NCI-H526 treated with DMSO at 0.1 percent for 48 hours (cell line): ENCODE data around the gene UNC5B.
A peak's percentile ranks its signal among the peaks of the same experiment; 100 is the strongest.

ENCODE experiments used
- DNase-seq: peaks from one replicate; lab custom pipeline; 2025; lab: John Stamatoyannopoulos, UW

Gene UNC5B

DNA sequence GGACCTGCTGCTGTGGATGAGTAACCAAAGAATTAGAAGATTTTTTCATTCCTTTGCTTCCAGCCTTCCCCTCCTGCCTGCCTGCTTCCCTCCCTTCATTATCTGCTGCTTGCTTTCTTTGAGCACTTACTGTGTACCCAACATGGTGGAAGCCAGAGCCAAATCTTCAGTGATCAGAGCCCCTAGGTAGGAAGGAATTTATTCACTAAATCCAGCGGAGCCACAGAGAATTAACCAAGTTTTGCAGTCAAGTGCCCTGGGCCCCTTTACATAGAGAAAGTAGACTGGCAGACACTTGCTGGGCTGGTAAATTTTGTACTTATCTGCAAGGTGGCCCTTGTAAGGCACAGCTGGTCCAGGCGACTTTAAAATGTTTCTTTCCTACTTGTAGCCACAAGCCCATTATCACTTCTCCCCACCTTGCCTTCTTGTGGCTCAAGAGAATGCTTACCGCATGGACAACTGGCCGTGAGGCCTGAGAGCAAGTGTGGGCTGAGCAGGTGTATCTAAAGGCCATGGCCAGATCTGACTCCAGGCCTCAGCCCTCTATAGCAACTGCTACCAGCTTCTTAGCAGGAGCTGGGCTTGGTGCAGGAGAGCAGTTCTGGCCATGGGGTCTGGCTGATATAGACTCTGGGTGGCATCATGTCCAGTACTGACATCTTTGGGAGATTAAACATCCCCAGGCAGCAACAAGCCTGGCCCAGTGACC is 11.1 kb downstream of the UNC5B start:
- no peak for DNase-seq

DNA sequence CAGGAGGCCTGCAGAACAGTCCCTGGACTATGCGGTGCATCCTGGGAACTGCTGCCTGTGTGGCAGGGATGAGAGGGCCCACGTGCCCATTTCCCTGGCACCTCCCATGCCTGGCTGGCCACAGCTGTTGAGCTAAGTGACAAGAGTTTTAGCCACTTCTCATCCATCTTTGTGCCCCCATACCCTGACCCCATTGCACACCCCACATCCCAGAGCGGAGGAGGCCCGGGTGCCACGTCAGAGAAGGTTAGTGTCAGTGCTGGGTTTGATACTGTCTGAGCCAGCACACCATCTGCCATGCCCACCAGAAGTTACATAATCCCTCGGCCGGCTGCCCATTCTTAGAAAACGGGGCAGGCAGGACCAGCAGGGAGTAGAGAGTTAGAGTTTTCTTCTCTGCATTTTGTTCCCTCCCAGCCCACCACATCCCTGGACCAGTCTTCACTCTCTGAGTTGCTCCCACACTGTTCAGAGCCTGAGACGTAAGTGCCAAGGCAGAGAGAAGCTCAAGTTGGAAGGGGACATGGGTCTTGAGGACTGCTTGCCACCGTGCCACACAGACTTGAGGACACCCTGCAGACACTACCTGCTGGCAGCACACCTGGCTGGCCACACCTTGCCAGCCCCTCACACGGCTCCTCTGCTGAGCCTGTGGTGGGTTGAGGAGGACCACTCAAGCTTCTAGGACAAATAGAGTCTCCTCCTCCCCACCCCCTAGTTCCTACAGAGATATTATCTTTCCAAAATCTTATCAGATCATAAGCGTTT is 13.1 kb downstream of the UNC5B start:
- no peak for DNase-seq

DNA sequence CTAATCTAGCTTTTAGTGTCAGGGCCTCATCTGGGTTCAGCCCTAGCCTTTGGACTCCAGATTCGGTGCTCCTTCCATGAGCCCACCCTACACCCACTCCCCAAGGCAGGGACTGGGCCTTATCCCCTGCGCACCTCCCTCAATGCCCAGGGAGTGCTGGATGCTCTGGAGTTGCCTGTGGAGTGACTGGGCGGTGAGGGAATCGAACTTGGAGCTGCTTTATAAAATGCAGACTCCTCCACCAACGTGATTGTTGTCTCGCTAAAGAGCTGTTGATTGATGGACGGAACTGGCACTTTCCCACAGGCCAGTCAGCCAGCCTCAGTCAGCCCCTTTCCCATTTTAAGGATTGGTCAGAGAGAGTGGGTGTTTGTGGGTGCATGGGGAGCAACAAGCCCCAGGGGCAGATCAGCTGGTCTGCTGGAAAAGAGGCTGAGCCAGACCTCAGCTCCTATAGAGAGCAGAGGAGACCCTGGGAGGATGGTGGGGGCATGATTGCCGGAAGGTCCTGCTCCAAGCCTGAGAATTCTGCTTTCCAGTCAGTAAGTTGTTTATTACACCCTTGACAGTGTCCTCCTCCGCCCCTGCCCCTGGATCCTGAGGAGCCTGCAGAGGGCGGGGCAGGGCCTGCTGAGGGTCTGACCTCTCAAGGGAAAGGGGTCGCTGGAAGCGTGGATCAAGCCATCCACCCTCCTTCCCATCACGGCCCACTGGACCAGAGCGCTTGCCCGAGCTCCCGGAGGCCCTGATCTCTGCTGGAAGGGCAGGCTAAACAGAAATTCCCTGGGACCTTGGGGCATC is 16.7 kb downstream of the UNC5B start:
- DNase-seq: no peak

DNA sequence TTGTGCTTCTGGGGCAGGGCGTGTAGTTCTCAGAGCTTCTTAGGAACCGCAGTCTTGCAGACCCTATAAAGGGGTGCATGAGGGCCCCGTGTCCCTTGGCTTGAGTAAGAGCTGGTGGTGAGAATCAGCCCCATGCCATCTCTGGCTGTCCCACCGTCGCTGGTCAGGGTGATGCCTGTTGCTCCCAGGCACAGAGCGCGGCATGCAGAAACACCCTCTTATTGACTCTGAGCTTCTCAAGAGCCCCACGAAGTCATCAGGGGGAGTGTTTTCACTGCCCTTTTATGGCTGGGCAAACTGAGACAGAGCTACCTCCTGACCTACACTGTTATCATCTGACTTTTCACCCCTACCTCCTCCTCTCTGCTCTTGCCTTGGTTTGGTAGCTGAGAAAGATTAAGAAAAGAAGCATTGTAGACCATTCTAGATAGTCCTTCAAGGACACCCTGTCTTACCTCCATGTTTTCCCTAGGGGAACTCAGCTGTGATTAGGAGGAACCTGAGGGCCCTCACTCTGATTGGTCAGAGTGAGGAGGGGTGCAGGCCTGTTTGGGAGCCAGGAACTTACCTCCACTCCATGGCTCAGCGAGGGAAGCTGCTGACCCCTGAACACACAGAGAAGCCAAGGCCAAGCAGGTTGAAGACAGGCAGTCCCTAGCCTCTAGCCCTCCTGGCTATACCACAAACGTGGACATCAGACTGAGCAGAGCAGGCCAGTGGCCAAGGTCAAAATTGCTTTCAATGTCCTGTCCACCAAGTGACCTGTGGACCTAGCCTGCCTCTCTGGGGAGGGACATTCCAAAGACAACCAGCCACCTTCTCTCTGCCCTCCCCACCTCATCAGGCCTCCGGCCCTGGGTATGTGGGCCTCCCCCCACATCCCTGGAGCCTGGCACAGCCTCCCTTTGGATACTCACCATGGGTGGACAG is 17.6 kb downstream of the UNC5B start:
- no peak for DNase-seq

DNA sequence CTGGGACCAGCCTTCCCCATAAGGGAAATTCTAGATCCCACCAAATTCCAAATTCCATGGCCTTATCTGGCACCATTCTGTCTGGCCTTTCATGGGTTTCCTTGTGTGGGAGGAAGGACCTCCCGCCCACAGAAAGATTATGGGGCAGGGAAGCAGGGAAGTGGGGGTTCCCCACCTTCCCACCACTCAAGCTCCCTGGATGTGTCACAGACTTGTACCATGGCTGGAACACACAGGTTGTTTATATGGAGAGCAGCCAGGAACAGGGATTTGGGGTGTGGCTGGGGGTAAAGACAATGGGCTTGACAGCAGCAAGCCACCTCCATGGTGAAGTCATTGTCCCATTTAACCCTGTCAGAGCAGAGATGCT is 18.3 kb downstream of the UNC5B start:
- no peak for DNase-seq

DNA sequence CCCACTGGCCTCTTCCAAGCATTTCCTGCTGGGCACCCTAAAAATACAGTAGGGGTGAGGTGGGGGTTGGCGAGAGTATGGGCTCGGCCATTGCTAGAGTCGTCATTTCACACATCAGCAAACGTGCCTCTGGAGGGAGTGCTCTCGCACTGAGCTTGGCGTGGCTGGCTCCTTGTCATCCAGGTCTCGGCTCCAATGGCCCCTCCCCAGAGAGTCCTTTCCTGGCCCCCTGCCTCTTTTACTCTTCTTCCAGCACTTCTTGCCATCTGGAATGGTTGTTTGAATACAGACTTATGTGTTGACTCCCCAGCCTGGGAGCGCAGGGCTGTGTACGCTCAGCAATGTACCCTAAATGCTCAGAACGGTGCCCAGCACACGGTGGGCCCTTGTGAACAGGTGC is 18.8 kb downstream of the UNC5B start:
- DNase-seq: no peak

DNA sequence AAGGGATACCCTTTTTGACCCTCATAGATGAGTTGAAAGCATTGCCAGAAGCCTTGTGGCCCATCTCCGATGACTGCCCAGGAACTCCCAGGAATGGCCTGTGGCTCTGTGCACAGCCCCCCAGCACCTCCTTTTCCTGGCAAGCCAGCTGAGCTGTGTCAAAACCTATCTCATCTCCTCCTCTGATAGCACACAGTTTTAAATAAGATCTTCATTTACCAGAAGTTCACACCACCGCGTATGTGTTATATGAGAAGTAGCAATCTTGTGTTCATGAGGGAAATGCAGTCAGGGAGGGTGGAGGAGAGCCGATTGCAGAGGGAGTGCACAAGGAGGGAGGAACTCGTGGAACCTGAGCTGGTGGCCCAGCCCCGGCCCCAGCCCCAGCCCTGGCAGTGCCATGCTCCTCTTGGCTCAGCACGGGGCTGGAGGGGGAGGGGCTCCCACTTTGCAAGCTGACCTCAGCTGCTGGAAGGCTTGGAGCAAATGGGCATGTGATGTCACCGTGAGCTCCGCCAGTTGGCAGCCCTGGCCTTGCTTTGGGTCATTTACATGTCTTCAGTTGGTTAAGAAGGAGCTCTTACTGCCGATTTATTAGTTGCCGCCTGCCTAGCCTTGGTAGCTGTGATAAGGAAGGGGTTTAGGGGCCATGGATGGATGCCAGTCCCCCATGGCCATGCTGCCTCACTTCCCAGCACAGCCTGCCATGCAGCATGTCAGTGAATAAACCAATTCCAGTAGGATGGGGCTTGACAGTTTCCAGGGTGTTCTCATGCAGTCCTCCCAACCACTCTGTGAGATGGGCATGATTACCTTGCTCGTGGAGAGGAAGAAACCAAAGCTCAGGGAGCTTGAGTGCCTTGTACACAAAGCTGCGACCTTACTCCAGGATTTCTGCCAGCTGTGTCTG is 20.0 kb downstream of the UNC5B start:
- DNase-seq: peak; percentile 13

DNA sequence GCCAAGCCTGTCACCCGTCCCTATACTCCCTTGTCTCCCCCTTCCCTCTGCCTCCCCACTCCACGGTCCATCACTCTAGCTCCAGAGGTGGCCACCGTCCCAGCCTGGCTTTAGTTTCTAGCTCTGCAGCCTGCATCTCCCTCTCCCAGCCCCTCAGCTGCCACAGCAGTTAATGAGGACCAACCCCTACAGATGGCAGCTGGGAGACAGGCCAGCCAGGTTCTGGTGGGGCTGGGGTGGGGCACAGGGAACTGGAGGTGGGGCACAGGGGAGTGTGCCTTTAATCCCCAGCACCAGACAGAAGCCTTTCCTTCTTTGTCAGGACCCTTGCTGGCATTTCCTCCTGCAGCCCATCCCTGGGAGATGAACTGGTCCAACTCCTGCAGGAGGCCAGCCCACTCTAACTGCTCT is 21.1 kb downstream of the UNC5B start:
- DNase-seq: no peak

DNA sequence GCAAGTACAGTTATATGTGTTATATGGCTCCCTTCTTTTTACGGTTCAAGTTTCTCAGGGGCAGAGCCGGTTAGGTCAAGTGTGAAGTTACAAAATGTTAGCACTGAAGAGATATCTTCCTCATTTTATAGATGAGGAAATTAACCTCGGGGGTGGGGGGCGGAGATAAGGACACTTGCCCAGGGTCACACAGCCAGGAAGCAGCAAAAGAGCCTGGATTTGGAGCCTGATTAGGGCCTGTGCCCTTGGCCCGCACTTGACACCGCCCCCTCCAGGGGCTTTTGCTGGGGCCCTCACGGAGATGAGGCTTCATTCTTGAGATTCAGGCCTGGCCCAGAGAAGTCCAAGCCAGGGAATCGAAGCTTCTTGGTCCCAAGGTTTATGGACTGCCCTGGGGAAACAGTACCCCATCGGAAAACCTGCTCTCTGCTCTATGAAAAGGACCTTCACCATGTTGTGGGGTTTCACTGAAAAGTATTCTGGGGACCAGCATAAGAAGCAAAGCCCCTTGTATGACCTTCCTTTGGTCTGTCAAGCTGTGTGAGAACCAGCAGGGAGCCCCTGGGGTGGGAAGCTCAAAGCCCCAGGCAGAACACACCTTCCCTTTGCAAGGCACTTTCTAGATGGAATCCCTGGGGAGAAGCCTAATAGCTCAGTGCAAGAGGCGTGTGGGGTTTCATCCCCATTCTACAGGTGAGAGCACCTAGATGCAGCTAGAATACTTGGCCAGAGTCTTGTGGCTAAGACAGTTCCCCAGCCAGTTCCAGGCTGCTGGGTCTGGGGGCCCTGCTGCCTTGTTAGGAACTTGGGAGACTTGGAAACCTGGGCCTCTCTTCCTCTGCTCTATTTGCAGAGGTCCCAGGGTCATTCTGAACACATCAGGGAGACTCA is 21.9 kb downstream of the UNC5B start:
- DNase-seq: no peak

DNA sequence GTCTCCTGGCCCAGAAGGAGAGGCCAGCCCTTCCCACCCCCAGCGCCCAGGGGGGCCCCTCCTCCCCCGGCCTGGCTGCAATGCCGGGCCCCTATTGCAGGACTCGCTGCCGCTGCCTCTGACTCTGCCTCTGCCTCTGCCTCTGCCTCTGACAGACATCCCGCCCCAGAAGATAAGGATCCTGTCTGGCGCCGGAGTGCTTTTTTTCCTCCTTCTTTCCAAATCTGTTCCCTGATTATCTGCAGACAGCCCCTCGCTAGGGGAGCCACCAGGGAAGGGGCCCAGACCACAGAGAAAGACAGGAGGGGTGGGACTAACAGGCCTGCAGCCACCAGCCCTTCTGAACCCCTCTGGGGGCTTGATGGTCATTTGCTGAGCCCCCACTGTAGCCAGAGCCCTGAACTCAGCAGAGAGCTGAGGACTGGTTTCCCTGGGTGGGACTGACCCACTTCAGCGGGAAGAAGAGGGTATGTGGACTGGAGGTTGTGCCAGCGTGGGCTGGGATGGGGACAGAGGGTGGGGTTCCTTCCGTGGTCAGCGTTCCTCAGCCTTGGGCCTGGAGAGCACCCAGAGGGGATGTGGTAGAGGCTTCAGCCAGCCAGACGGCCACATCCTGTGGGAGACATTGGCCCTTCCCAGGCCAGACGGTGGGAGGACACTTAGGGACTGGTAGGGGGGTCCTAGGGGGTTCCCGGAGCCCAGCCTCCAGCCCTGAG is 22.8 kb downstream of the UNC5B start:
- no peak for DNase-seq

DNA sequence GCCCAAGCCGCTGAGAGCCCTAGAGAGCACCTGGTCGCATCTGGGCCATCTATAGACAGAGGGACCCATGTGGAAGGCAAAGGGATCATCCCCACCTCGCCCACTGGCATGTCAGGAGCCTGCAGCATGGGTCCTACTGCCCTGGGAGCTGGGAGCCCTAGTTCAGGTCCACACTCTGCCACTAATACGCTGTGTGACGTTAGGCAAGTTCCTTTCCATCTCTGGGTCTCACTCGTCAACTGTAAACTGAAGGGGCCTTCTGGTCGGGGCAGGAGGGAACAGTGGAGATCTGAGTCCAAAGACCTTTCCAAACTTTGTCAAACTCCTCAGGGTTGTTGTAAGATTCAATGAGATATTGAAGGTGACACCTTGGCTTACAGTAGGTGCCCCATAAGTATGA is 23.4 kb downstream of the UNC5B start:
- DNase-seq: no peak

DNA sequence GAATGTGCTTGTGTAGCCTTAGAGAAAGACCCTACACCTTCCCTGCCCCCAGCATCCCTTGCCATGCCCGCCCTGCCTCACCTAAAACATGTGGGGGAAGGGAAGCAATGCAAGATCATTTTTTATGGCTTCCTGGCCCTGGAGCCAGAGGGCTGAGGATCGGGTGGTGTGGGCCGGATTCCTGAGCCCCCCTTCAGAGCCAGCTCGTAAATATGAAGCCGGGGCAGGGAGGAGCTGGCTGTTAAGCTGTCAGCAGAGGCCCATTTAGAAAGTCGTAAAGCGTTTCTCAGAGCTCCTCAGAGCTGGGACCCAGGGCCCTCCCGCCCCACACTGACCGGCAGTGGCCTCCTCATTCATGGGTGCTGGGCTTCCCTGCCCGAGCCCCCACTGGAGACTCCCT is 23.9 kb downstream of the UNC5B start:
- DNase-seq: no peak

DNA sequence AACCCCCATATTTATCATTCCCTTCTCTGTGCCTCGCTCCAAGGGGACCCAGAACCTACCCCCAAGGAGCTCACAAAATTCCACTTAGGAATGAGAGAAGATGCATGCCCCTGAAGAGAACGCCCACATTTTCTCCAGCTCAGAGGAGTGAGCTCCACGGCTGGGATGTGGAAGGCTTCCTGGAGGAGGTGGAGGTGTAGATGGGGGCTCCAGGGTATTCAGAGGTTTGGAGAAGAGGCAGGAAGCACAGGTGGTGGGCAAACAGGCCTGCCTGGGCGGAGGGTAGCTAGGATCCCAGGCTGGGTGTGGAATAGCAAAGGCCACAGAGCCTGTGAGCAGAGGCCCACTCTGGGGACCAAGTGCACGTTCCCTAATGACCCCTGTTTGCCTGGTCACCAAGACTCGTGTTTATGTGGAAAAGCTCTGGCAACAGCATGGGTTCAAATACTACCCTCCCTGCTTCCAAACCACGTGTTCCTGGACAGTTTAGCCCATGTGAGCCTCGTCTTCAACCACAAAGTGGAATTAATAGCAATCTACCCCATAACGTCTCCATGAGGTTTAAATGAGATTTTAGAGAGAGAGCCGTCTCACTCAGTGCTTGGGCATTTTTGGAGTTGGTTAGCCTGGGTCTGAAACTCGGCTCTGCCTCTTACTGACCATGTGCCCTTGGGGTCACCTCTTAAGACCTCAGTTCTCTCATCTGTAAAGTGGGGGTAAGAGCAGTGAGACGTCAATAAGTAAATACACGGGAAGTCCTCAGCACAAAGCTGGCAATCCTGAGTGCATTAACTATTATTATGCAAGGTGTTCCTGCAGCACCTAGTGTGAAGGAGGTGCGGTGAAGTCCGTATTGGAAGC is 24.7 kb downstream of the UNC5B start:
- no peak for DNase-seq

DNA sequence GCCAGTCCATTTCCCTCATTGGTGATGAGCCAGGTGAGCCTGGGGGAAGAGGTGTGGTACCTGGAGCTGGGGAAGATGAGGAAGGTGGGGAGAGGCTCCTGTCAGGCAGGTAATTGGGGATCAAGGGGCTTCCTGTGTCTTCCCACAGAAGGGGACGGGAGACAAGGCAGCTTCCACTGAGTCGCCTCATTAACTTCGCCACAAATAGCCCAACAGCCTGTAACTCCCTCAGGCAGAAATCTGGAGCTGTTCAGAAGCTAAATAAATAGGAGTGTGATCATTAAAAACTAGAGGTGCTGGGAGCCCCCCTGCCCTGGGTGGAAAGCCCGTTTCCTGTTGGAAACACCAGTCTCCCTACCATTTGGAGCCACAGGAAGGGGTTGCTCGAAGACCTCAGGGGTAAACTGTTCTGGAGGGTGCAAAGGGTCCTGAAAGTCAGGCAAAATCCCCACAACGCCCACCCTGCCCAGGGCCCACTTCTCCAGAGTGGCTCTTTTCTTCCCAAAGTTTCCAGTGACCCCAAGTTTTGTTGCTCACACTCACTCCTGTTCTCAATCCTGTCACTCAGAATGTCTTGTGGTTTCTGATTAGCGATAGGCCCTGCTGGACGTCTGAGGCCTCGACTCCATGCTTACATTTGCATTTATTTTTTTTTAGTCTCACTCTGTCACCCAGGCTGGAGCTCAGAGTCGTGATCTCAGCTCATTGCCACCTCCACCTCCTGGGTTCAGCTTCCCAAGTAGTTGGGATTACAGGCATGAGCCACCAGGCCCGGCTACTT is 25.7 kb downstream of the UNC5B start:
- no peak for DNase-seq

DNA sequence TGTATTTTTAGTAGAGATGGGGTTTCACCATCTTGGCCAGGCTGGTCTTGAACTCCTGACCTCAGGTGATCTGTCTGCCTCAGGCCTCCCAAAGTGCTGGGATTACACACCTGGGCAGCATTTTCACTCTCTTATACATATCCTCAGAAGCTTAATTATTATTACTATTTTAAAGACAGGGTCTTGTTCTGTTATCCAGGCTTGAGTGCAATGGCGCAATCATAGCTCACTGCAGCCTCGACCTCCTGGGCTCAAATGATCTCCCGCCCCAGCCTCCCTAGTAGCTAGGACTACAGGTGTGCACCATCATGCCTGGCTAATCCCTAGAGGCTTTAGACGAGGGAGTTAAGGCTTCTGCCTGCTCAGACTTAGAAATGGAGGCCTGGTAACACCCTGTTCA is 26.3 kb downstream of the UNC5B start:
- DNase-seq: no peak

DNA sequence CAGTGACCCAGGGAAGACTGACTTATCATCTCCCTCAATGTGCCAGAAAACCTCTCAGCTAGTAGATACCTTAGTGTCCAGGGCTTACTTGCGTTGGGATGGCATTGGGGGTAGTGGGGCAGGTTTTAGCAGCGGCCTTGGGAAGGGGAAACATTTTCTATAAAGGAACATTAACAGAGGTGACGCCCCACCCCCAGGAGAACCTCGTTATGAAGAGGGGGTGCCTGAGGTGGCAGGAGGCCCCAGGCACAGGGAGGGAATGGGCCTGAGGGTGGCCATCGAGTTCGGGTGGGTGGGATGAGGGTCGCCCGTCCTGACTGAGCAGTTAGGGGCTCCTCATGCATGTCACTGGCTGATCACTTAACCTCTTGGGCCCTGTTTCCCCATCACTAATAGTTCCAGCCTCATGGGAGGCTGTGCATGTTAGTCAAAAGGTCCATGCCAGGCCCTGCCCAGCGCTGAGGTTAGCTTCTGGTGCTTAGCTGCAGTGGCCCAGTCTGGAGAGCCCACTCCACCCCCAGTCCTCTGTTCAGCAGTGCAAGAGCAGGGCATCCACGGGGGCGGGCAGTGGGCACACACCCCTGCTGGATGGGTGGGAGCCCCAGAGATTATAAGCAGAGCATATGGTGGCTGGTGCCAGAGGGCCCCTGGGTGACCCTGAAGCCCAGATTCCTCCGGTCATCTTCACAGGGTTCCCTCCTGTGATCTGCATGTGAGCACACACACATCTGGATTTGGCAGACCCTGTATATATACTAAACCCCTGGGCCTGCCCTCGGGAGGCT is 27.0 kb downstream of the UNC5B start:
- DNase-seq: no peak
